Adrenal gland (tissue), 5 donors: ENCODE measurements around the gene PLK2.

Source experiments
- CTCF ChIP-seq, 6 experiments: fragments of 450-650 bp in 4 of 6; fragments of 200-600 bp in 2 of 6; sonication (generic) in 1 of 6; IDR thresholded peaks; 1 replicate in 5 of 6; 2 replicates in 1 of 6; pipeline versions ENCODE4 v1.5.1 to v1.8.0; 2016 to 2021; ENCODE audit warnings: antibody characterized with exemption in 6 of 6, mild to moderate bottlenecking in 2 of 6, moderate library complexity in 1 of 6
- POLR2A ChIP-seq, 2 donors: fragments of 450-650 bp; IDR thresholded peaks; one replicate each; pipeline ENCODE4 v1.6.1; 2017; ENCODE audit warnings: antibody characterized with exemption in 2 of 2, mild to moderate bottlenecking in 2 of 2, moderate library complexity in 1 of 2
- donor health status: DM: no; HTN: no; CAD: no.

- peak in 3 of 6 experiments; percentile 13 to 32 (median 21) for TF ChIP-seq CTCF (IDR thresholded peaks at IDR 0.05)
- no peak for TF ChIP-seq POLR2A (IDR thresholded peaks at IDR 0.05)
Observed at GRCh38 chr5:58477760-58478376, 18.0 kb upstream of the PLK2 start.
